HG02884 (cell line): Measurements from ENCODE around the gene PES1.
"Not testable (repeated sequence)": the region's sequence is repeated elsewhere in the genome, so short reads cannot be mapped to it uniquely, and the experiment has no call there.

Source experiments
- ATAC-seq: cut with Tn5 transposase; IDR thresholded peaks from one replicate; pipeline ENCODE4 v1.9.1; 2021; ENCODE audit warnings: mild to moderate bottlenecking, moderate library complexity; ENCODE audit not compliant: unreplicated experiment

PES1 gene

GRCh38 chr22:30578481-30578880, 13.2 kb downstream of the PES1 start:
- no peak for ATAC-seq

GRCh38 chr22:30575859-30576258, 15.9 kb downstream of the PES1 start:
- no peak for ATAC-seq

GRCh38 chr22:30574997-30575671, 16.6 kb downstream of the PES1 start:
- ATAC-seq = no peak

- no peak for ATAC-seq
These were observed 17.4 kb downstream of the PES1 start, which contains the start of gene GAL3ST1 for GRCh38 chr22:30574095-30574981. Gene GAL3ST1 (minus strand): TSS chr22:30574665. CDS start chr22:30557392, 17,273 bp downstream.

- no peak for ATAC-seq
These were observed 18.1 kb downstream of the PES1 start for GRCh38 chr22:30573594-30574094.

- ATAC-seq = no peak
These were observed 18.7 kb downstream of the PES1 start for GRCh38 chr22:30572840-30573593.

- ATAC-seq = no peak
These were observed 19.5 kb downstream of the PES1 start for GRCh38 chr22:30572210-30572609.

- ATAC-seq = no peak
These were observed 22.0 kb downstream of the PES1 start for GRCh38 chr22:30569674-30570202.

- ATAC-seq = no peak
These were observed 23.4 kb downstream of the PES1 start for GRCh38 chr22:30568137-30568805.

GRCh38 chr22:30567277-30567676, 24.4 kb downstream of the PES1 start:
- ATAC-seq = not testable (repeated sequence)

- ATAC-seq = no peak
These were observed 25.6 kb downstream of the PES1 start for GRCh38 chr22:30566125-30566524.

- no peak for ATAC-seq
These were observed 26.4 kb downstream of the PES1 start for GRCh38 chr22:30565341-30565740.

GRCh38 chr22:30564761-30565119, 27.0 kb downstream of the PES1 start:
- no peak for ATAC-seq

GRCh38 chr22:30564045-30564760, 27.5 kb downstream of the PES1 start:
- no peak for ATAC-seq

- no peak for ATAC-seq
These were observed 29.3 kb downstream of the PES1 start for GRCh38 chr22:30562366-30562765.

GRCh38 chr22:30561402-30562189, 30.1 kb downstream of the PES1 start:
- no peak for ATAC-seq

- ATAC-seq = not testable (repeated sequence)
These were observed 31.0 kb downstream of the PES1 start for GRCh38 chr22:30560643-30561202.

- no peak for ATAC-seq
These were observed 31.8 kb downstream of the PES1 start for GRCh38 chr22:30559889-30560288.

GRCh38 chr22:30557243-30557642, 34.5 kb downstream of the PES1 start:
- no peak for ATAC-seq
